ENCODE data around the gene HTN3. TPM values are rescaled to one million over a fixed set of nuclear protein-coding genes. Genes with fewer than 3 reads are reported as not detected.
"Not testable (repeated sequence)": the region's sequence is repeated elsewhere in the genome, so short reads cannot be mapped to it uniquely, and the experiment has no call there.

The HTN3 gene
- total RNA-seq, 4 donors from 2014 or later: not detected

GRCh38 chr4:69999420-69999819 is 28.8 kb upstream of the HTN3 start:
- WGBS, 2 donors: 92 to 94% methylated on average over 3 of the region's 3 CpGs
- H3K9me3 ChIP-seq: no peaks in the 10 kb centered on the region
- no peaks in the 10 kb centered on the region for H3K4me1 ChIP-seq
- no peak for DNase-seq
- H3K36me3 ChIP-seq: no peaks in the 10 kb centered on the region
- TF ChIP-seq CTCF (IDR thresholded peaks at IDR 0.05) (no peak), POLR2A (IDR thresholded peaks at IDR 0.05) (no peak)
- intact Hi-C loops (cut with DNase I): no loop called here
- no peak overlapping the region for H3K27ac ChIP-seq
- no peak overlapping the region for H3K4me3 ChIP-seq (replicated peaks in 1 of 3)
- H3K27me3 ChIP-seq: no peaks in the 10 kb centered on the region

GRCh38 chr4:70000711-70001110 is 27.5 kb upstream of the HTN3 start:
- DNase-seq: no peak
- no peaks in the 10 kb centered on the region for H3K27me3 ChIP-seq
- intact Hi-C loops (cut with DNase I): no loop called here
- no peaks in the 10 kb centered on the region for H3K4me1 ChIP-seq
- H3K27ac ChIP-seq: no peak overlapping the region
- H3K36me3 ChIP-seq: no peaks in the 10 kb centered on the region
- WGBS, 2 donors: 80 to 86% methylated on average over 1 of the region's 1 CpG
- no peaks in the 10 kb centered on the region for H3K9me3 ChIP-seq
- no peak overlapping the region for H3K4me3 ChIP-seq (replicated peaks in 1 of 3)
- TF ChIP-seq CTCF (IDR thresholded peaks at IDR 0.05) (no peak), POLR2A (IDR thresholded peaks at IDR 0.05) (no peak)

GRCh38 chr4:70002507-70002906 is 25.8 kb upstream of the HTN3 start:
- Histone ChIP-seq H3K4me3 (replicated peaks in 1 of 3) (no peak overlapping the region), H3K27ac (no peak overlapping the region), H3K36me3 (no peaks in the 10 kb centered on the region), H3K4me1 (peaks cover 0 to 5% of the 10 kb centered on the region in 2 donors), H3K27me3 (no peaks in the 10 kb centered on the region), H3K9me3 (no peaks in the 10 kb centered on the region)
- DNase-seq: no peak
- TF ChIP-seq CTCF (IDR thresholded peaks at IDR 0.05): no peak
- no peak for TF ChIP-seq POLR2A (IDR thresholded peaks at IDR 0.05)
- intact Hi-C loops (cut with DNase I): no loop called here

- no peak for TF ChIP-seq CTCF (IDR thresholded peaks at IDR 0.05)
- TF ChIP-seq POLR2A (IDR thresholded peaks at IDR 0.05): no peak
- Histone ChIP-seq H3K9me3 (no peaks in the 10 kb centered on the region), H3K4me3 (replicated peaks in 1 of 3) (no peak overlapping the region), H3K27me3 (no peaks in the 10 kb centered on the region), H3K4me1 (peaks cover 0 to 5% of the 10 kb centered on the region in 2 donors), H3K27ac (no peak overlapping the region), H3K36me3 (no peaks in the 10 kb centered on the region)
- 47 to 54% methylated on average over 3 of the region's 3 CpGs for WGBS, 2 donors
- DNase-seq: no peak
- intact Hi-C loops (cut with DNase I): no loop called here
Measured at GRCh38 chr4:70008771-70009170, 19.5 kb upstream of the HTN3 start.

GRCh38 chr4:70019006-70019405 is 9.3 kb upstream of the HTN3 start:
- H3K27ac ChIP-seq; intact Hi-C loops (cut with DNase I): not testable (repeated sequence)

GRCh38 chr4:70023218-70023617 is 5.0 kb upstream of the HTN3 start:
- no peak overlapping the region for H3K4me3 ChIP-seq (replicated peaks in 1 of 3)
- WGBS, 2 donors: 91 to 94% methylated on average over 2 of the region's 2 CpGs
- intact Hi-C loops (cut with DNase I): no loop called here

More at GRCh38 chr4:70019006-70019405, 9.3 kb upstream of the HTN3 start:
- H3K4me3 ChIP-seq (replicated peaks in 1 of 3); H3K27me3 ChIP-seq; DNase-seq; H3K4me1 ChIP-seq; H3K36me3 ChIP-seq; H3K9me3 ChIP-seq: not testable (repeated sequence)
- 87 to 88% methylated on average over 6 of the region's 10 CpGs for WGBS, 2 donors

More at GRCh38 chr4:70023218-70023617, 5.0 kb upstream of the HTN3 start:
- TF ChIP-seq CTCF (IDR thresholded peaks at IDR 0.05): no peak
- TF ChIP-seq POLR2A (IDR thresholded peaks at IDR 0.05): no peak
- Histone ChIP-seq H3K27ac (no peak overlapping the region), H3K4me1 (no peaks in the 10 kb centered on the region), H3K27me3 (no peaks in the 10 kb centered on the region), H3K9me3 (no peaks in the 10 kb centered on the region), H3K36me3 (no peaks in the 10 kb centered on the region)
- DNase-seq: no peak

All from thyroid gland (tissue), 4 donors.